KG1 (cell line): ENCODE data around the gene SLC19A1.

Source experiments
- DNase-seq: peaks from one replicate; lab custom pipeline; 2025; lab: John Stamatoyannopoulos, UW

SLC19A1 gene

DNA sequence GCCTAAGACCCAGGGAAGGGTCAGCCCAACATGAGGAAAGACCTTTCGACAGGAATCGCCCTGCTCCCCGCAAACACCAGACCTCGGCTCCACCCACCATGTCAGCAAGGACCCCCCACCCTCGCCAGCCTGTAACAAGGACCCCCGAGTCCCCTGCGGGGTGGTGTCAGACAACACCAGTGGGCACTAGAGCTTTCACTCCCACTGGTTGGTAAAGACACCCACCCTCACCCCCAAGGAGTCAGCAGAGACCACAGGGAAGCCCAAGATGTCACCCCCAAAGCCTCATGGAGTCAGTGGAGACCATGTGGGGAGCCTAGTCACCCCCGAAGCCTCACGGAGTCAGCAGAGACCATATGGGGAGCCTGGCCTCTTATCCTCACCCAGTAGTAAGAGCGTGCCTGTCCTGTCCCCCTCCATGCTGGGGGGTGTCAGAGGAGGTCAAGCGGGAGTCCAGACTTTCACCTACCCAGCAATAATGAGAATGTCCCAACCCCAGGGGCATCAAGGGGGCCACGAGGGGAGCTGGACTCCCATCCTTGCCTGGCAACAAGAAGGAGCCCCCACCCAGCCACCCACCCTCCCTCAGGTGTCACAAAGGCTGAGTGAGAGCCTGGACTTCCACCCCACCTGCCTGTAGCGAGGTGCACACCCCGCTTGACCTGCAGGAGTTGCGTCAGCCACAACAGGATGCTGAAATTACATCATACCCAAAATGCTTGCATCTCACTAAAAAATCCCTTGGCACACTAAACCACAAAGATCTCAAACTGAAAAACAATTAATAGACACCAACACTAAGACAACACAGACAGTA lies 24.8 kb downstream of the SLC19A1 start:
- no peak for DNase-seq

DNA sequence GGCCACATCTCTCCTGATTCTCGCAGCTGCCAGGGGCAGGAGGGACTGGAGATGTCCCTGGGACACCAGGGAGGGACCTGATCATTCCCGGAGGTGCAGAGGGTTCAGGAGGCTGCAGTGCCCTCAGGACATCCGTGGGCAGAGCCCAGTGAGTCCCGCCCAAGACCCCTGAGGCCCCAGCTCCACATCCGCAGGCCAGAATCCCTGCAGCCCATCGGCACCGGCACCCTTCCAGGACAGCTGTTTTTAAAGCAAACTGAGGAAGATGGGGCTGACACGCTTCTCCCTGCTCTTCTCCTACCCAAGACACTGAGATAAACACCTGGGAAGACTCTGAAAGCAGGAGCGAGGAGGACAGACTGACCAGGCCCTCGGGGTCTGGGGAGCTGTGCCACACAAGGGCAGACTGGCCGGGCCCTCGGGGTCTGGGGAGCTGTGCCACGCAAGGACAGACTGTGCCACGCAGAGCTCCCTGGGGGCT lies 25.5 kb downstream of the SLC19A1 start:
- no peak for DNase-seq

DNA sequence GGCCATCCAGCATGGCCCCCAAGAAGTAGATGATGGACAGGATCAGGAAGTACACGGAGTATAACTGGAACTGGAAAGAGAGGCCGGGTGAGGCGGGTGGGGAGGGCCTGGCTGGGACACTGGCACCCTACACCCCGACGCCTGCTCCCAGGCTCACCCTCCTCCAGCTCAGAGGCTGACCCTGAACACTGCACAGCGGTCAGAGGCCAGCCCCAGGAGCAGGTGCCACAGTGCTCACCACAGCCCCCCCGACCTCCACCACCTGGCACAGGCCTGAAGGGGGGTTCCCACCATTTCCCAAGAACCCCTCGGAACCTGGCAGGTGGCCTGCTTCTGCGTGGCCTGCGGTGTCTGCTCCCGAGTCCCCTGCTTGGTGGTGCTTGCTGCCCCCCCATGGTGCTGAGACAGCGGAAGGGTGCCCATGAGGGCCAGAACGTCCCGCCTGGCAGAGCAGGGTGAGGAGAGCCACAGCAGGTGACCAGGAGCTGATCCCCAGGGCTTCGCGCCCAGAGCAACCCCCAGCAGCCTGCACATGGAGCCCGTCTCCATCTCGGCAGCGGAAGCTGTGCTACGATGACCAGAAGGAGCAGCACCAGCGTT lies 26.1 kb downstream of the SLC19A1 start:
- no peak for DNase-seq

DNA sequence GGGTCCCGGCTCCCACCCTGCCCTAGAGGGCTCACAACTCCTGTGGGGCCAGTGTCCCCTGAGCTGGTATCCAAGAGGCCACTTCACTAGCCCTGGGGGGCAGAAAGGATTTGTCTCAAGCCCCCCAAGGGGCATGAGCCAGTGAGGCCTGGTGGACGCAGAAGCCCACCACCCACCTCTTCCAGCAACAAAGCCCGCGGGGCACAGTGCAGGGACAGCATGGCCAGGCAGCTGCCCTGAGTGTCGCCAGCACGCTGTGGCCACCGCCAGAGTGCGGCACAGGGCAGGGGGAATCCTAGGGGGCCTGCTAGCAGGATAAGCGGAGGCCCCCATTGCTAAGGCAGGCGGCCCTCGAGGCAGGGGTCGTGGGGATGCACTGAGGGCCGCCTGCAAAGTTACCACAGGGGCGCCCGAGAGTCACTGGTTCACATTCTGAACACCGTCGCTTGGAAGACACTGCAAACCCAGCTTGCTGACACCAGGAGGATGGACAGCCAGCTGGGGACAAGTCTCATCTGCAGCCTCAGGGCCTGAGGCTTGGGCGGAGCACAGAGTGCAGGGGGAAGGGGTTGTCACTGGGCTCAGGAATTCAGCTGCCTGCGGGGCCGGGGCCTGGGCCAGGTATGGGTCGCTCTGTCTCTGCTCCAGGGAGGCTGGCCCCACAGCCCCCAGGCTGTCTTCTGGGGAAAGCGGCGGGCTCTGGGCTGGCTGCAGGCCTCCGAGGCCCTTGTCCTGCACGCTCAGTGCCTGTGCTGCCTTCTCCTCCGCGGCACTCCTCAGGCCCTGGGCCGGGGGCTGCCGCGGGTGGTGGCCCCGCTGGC lies 26.8 kb downstream of the SLC19A1 start:
- DNase-seq = no peak

DNA sequence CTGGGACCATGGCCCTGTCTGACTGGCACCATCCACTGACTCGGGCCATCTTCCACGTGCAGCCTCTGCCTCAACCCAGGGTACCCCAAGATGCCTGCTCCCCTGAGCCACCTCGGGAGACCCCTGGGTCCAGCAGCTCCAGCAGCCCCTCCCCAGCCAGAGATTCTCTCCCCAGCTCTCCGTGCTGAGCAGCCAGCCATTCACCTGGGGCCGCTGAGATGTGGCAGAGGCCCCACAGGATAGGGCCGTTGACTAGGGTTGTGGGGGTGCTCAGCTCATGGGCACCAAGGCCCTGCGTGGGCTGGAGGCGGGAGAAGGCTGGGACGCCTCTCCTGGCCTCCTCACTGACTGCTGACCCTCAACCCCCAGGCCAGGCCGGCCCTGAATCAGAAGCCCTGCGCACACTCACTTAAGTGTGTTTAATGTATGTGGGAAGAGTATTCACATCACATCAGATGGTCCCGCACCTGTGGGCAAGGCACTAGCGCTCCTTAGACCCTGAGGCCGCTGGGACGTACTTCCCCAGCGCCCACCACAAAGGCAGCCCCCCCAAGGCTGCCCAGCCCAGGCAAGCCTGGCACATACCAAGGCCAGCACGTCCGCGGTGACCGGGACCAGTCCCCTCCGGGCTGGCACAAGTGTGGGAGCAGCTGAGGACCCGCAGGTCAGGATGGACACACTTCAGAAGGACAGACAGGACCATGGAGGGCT lies 27.8 kb downstream of the SLC19A1 start:
- DNase-seq = no peak

DNA sequence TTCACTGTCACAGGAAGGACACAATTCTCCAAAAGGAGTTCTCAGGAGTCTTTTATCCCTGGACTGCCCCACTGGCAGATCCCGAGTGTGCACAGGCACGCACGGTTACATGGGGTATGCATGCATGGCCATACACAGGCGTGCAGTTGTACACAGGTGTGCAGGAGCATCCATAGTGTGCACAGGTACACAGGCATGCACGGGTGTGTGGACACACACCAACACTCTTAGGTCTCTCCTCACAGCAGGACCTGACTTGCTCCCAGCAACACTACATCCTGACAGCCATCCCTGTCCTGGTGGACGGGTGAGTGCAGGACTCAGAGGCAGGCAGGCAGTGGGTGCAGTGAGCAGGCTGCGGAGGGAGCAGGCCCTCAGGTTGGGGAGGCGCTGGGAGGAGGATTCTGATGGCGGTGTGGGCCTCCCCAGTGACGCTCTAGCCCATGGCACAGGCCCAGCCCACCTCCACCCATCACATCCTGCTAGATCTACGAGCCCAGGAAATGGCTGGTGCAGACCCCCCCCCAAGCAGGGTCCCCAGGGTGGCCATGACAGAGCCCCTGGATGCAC lies 28.4 kb downstream of the SLC19A1 start:
- no peak for DNase-seq

DNA sequence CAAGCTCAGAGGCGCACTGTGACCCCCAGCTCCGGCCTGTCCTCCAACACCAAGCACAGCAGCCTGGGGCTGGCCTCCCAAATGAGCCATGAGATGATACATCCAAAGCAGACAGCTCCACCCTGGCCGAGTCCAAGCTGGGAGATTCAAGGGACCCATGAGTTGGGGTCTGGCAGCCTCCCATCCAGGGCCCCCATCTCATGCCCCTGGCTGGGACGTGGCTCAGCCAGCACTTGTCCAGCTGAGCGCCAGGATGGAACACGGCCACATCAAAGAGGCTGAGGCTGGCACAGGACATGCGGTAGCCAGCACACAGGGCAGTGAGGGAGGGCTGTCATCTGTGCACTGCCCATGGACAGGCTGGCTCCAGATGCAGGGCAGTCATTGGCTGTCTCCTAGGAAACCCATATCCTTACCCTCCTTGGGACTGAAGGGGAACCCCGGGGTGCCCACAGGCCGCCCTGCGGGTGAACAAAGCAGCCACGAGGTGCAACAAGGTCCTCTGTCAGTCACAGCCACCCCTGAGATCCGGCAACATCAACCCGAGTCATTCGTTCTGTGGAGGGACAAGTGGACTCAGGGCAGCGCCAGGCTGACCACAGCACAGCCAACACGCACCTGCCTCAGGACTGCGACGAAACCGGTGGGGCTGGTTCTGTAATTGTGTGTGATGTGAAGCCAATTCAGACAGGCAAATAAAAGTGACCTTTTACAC lies 29.1 kb downstream of the SLC19A1 start:
- no peak for DNase-seq

DNA sequence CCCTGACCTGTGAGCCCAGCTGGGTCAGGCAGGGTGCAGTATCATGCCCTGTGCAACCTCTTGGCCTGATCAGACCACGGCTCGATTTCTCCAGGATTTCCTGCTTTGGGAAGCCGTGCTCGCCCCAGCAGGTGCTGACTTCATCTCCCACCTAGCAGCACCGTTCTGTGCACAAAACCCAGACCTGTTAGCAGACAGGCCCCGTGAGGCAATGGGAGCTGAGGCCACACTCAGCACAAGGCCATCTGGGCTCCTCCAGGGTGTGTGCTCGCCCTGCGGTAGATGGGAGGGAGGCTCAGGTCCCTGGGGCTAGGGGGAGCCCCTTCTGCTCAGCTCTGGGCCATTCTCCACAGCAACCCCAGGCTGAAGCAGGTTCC lies 29.6 kb downstream of the SLC19A1 start:
- no peak for DNase-seq

DNA sequence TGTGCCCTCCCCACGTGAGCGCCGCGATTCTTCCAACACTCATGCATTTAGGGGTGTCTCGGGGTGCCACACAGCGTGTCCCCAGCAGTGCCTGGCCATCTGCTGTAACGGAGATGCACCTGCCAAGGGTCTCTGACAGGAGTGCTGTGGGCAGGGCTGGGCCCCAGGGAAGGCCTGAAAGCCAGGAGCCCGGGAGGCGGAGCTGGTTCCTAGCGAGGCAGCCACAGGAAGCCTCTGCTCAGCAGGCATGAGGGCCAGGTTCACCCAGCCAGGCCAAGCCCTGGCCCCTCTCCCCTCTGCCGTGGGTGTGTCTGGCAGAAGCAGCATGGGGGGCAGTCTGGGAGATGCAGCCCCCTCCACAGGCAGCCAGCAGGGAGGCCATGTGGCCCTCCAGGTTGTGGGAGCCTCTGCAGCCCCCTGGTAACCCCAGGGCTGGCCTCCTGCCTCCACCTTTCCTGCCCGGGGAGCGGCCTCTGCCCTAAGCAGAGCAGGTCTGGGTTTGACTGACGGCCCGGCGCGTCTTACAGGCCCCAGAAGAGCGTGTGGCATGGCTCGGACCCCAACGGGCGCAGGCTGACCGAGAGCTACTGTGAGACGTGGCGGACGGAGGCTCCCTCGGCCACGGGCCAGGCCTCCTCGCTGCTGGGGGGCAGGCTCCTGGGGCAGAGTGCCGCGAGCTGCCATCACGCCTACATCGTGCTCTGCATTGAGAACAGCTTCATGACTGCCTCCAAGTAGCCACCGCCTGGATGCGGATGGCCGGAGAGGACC lies 30.4 kb downstream of the SLC19A1 start:
- no peak for DNase-seq

DNA sequence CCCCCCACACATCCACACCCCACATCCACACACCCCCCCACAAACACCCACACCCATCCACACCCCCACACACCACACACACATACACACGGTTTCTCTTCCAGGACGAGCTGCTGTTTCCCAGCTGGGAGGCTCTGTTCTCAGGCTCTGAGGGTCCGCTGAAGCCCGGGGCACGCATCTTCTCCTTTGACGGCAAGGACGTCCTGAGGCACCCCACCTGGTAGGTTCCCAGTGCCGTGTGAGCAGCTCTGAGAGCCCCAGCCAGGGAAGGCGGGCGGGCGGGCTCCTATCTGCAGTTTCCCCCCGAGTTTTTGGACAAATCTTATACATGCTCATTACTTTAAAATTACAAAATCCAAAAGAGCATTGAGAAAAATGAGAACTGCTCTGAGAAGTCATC lies 31.2 kb downstream of the SLC19A1 start:
- no peak for DNase-seq

DNA sequence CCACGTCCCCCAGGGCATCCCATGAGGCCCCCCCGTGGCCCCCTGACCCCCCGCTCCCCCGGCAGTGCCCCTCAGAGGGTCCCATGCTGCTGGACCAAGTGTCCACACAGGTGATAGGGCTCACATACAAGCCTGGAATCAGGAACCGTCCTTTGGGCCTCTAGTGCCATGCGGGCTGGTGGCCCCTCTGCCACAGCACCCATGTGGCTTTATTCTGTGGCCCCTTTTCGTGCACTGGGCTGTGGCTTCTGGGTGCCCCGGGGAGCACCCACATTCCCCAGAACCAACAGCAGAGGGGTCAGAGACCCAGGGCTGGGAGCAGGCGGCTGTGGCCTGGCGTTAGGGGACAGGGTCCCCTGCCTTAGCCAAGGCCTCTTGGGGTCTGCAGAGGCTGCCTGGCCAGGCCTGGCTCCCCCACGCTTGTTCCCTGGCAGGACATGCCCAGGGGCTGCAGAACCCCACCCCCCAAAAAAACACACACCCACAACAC lies 31.7 kb downstream of the SLC19A1 start:
- DNase-seq = no peak

DNA sequence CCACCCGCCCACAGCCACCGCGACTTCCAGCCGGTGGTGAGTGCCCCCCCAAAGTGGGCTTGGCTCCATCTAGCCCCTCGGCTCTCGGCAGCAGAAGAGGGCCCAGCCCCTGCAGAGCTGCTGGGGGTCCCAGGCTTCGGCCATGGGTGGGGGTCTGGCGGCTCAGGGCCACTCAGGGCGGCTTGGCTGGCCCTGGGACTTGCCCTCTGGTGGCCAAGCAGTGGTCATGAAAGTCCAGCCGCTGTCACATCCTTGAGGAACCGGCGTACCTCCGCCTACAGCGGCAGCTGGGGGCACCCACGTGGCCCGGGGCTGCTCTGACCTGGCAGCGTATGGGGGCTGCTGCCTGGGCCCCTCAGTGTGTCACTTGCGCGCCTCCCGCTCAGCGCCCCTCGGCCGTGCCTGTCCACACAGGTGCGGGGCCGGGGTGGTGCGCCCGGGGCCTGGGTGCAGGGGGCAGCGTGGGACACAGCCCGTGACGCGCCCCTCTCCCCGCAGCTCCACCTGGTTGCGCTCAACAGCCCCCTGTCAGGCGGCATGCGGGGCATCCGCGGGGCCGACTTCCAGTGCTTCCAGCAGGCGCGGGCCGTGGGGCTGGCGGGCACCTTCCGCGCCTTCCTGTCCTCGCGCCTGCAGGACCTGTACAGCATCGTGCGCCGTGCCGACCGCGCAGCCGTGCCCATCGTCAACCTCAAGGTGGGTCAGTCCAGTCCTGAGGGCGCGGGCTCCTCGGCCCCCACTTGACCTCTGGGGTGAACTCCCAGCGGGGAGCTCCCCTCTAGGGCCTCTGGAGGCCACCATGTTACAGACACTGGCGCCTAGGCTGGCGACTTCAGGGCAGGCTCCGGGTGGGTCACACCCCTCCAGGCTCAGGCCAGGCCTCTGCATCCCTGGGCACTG lies 32.4 kb downstream of the SLC19A1 start:
- DNase-seq = no peak

DNA sequence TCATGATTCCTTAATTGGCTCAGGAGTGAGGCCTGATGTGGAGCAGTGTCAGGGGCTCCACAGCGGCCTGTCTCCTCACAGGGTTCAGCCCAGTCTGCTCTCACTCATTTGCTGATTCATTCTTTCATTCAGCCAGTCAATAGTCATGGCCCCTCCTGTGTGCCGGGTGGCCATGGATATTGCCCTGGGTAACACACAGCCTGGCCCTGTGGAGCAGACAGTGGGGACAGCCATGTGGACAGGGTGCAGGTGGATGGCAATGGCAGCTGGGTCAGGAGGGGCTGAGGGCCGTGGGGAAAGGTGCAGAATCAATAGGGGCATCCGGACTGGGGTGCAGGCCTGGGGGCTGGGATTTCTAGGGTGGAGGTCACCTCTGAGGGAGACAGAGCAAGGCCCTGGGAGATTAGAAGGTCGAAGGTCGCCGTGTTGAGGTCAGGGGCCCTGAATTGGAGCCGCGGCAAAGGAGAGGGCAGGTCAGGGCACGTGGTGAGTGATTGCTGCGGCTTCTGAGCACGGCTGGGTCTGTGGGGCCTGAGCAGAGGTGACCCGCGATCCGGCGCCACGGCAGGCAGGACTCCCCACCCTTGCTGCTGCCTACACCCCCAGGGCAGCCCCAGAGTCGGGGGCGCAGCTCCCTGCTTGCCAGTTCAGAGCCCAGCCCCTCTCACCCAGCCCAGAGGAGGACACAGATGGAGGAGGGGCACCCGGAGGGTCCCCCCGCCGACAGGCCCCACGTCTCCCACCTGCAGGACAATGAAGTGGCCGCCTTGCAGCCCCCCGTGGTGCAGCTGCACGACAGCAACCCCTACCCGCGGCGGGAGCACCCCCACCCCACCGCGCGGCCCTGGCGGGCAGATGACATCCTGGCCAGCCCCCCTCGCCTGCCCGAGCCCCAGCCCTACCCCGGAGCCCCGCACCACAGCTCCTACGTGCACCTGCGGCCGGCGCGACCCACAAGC lies 33.4 kb downstream of the SLC19A1 start:
- no peak for DNase-seq

DNA sequence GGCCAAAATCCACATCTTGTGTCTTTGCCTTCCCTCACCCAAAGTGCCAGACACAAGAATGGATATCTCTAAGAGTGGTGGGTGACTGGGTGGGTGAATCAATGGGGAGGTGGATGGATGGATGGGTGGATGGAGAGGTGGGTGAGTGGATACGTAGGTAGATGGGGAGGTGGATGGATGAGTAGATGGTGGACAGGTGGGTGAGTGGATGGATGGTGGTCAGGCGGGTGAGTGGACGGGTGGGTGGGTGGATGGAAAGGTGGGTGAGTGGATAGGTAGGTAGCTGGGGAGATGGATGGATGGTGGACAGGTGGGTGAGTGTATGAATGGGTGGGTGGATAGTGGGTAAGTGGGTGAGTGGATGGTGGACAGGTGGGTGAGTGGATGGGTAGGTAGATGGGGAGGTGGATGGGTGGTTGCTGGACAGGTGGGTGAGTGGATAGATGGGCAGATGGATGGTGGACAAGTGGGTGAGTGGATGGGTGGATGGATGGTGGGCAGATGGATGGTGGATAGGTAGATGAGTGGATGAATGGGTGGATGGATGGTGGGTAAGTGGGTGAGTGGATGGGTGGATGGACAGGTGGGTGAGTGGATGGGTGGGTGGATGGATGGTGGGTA lies 34.2 kb downstream of the SLC19A1 start:
- DNase-seq = no peak

DNA sequence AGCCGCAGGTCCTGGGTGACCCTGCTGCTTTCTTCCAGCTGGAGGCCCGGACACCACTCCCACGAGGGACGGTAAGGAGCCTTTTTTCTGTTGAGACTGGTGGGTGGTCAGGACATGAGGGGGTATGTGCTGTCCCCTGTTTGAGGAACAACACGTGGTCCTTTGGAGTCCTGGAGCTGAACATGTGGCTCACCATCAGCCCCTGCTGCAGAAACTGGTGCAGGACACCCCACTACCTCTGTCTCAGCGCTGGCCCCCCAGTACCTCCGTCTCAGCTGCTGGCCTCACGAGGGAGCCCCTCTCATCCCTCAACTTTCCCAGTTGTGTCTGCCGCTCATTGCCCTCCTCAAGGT lies 34.7 kb downstream of the SLC19A1 start:
- DNase-seq = no peak

DNA sequence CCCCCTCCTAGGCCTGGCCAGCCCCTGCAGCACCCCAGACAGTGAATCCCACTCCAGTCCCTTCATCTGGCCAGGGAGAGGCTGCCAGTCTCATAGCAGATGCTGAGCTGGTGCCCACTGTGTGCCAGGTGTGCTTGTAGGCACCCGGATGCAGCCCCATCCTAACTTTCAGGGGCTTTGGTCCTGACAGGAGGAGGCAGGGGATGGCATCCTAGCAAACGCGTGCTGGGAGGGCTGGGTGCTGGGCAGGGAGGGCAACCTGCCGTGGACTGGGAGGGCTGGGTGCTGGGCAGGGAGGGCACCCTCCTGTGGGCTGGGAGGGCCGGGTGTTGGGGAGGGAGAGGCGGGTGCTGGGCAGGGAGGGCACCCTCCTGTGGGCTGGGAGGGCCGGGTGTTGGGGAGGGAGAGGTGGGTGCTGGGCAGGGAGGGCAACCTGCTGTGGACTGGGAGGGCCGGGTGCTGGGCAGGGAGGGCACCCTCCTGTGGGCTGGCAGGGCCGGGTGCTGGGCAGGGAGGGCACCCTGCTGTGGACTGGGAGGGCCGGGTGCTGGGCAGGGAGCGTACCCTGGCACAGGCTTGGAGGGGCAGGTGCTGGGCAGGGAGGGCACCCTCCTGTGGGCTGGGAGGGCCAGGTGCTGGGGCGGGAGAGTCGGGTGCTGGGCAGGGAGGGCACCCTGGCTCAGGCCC lies 35.3 kb downstream of the SLC19A1 start:
- no peak for DNase-seq

DNA sequence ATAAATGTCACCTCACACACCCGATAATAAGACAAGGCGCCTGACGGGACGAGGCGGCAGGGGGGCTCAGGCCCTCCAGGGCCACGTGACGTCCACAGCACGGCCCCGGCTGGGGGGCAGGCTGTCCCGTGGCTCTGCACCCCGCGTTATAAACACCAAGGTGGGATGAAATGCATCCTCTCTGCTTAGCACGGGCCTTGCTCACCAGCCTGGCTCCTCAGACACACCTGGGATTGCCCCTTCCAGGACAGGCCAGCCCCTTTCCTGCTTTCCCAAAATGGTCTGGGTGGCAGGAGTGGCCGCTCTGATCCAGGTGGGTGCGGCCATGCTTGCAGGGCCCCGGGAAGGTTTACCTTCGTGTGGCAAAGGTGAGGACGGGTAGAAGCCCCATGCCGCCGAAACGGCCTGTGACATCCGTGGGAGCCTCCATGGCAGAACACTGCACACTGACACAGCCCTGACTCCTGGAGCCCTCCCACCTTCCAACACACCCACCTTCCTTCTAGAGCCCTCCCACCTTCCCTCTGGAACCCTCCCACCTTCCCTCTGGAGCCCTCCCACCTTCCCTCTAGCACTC lies 35.9 kb downstream of the SLC19A1 start:
- DNase-seq = no peak
